ENCODE results near the gene SPDYE3.

GRCh38 chr7:100349757-100350156, 42.3 kb downstream of the SPDYE3 start:
- TF ChIP-seq CTCF (IDR thresholded peaks at IDR 0.05; ENCODE audit: low read depth, low read length) (no peak), MAX (IDR thresholded peaks at IDR 0.05; ENCODE audit: low read depth, low read length) (no peak)

All from NB4 (cell line).